Esophagus muscularis mucosa (tissue), 4 donors: ENCODE results near the gene PPP1R16B. TPM values are rescaled to one million over a fixed set of nuclear protein-coding genes. Genes with fewer than 3 reads are reported as not detected.

Experiments
- DNase-seq: peaks from one replicate; pipeline ENCODE4 v3.0.0-alpha.2; 2017; ENCODE audit errors: extremely low spot score
- H3K27ac ChIP-seq, 4 donors: fragments of 200-600 bp; sonication (generic); replicated peaks in 1 of 4; 1 replicate in 3 of 4; 2 replicates in 1 of 4; pipeline ENCODE4 v1.5.1; 2016 to 2019; ENCODE audit warnings: mild to moderate bottlenecking in 1 of 4
- H3K27me3 ChIP-seq, 4 donors: fragments of 200-600 bp; sonication (generic); one replicate each; pipeline versions ENCODE4 v1.5.1 to v1.6.0; 2016 to 2019
- H3K36me3 ChIP-seq, 4 donors: fragments of 200-600 bp; sonication (generic); one replicate each; pipeline ENCODE4 v1.5.1; 2016 to 2019
- H3K4me1 ChIP-seq, 4 donors: fragments of 200-600 bp; sonication (generic); one replicate each; pipeline ENCODE4 v1.5.1; 2016 to 2019
- H3K4me3 ChIP-seq, 4 donors: fragments of 200-600 bp; sonication (generic); 1 replicate in 2 of 4; 2 replicates in 2 of 4; pipeline ENCODE4 v1.5.1; 2016 to 2019; ENCODE audit warnings: mild to moderate bottlenecking in 4 of 4, moderate library complexity in 1 of 4
- H3K9me3 ChIP-seq, 4 donors: fragments of 200-600 bp; sonication (generic); 1 replicate in 3 of 4; 2 replicates in 1 of 4; pipeline ENCODE4 v1.5.1; 2016 to 2019
- CTCF ChIP-seq, 3 experiments: fragments of 200-600 bp in 2 of 3; fragments of 450-650 bp in 1 of 3; sonication (generic) in 2 of 3; IDR thresholded peaks; one replicate each; pipeline ENCODE4 v1.5.1; 2017 to 2019; ENCODE audit warnings: antibody characterized with exemption in 3 of 3, mild to moderate bottlenecking in 2 of 3, moderate library complexity in 1 of 3
- EP300 ChIP-seq: sonication (generic); formaldehyde crosslinking; IDR thresholded peaks from one replicate; pipeline ENCODE4 v1.6.1; 2017; ENCODE audit warnings: antibody characterized with exemption
- POLR2A ChIP-seq: fragments of 450-650 bp; IDR thresholded peaks from one replicate; pipeline ENCODE4 v1.6.1; 2017; ENCODE audit warnings: antibody characterized with exemption, moderate library complexity, mild to moderate bottlenecking, low read depth
- POLR2AphosphoS5 ChIP-seq, 2 donors: sonication (generic); formaldehyde crosslinking; IDR thresholded peaks; one replicate each; pipeline ENCODE4 v1.6.1; 2017; ENCODE audit warnings: antibody characterized with exemption in 2 of 2
- WGBS: methylation state at CpG from one replicate; pipeline ENCODE4 v1.1.5; 2018; 5-methylcytosine and 5-hydroxymethylcytosine counted together
- intact Hi-C: fragments of 100-400 bp; cut with DNase I; formaldehyde crosslinking; loops from one replicate; pipeline ENCODE4 v1.15.1; 2023
- total RNA-seq, 4 donors: library from RNA; depleted of rRNA; stranded (reverse); fragments of >200 nt; gene quantifications; one replicate each; pipeline versions ENCODE4 v1.1.0 to v1.2.1, GENCODE V29; 2016

The PPP1R16B gene
- total RNA-seq, 4 donors from 2014 or later = 3.7 to 12.1 (median 6.8) TPM

- Histone ChIP-seq H3K27me3 (peaks cover 0 to 85% (median 0%) of the 10 kb centered on the region in 4 donors), H3K4me3 (no peak overlapping the region), H3K27ac (no peak overlapping the region), H3K4me1 (peaks cover 5 to 34% (median 17%) of the 10 kb centered on the region in 4 donors), H3K36me3 (no peaks in the 10 kb centered on the region), H3K9me3 (no peaks in the 10 kb centered on the region)
- no peak for TF ChIP-seq EP300
- no peak for TF ChIP-seq POLR2AphosphoS5 (IDR thresholded peaks at IDR 0.05)
- TF ChIP-seq CTCF (IDR thresholded peaks at IDR 0.05) = no peak
- TF ChIP-seq POLR2A = no peak
- 26% methylated on average over 9 of the region's 9 CpGs for WGBS
- intact Hi-C loops = no loop called here
- no peak for DNase-seq
Observed at GRCh38 chr20:38878866-38879265, 73.4 kb downstream of the PPP1R16B start.

GRCh38 chr20:38880952-38881735 is 75.6 kb downstream of the PPP1R16B start:
- H3K27me3 ChIP-seq = peaks cover 0 to 81% (median 0%) of the 10 kb centered on the region in 4 donors
- 88% methylated on average over 7 of the region's 14 CpGs for WGBS
- intact Hi-C loops = no loop called here

GRCh38 chr20:38881806-38882440 is 76.4 kb downstream of the PPP1R16B start:
- Histone ChIP-seq H3K4me1 (peaks cover 0 to 9% (median 3%) of the 10 kb centered on the region in 4 donors), H3K9me3 (no peaks in the 10 kb centered on the region), H3K27me3 (peaks cover 0 to 87% (median 0%) of the 10 kb centered on the region in 4 donors), H3K27ac (no peak overlapping the region), H3K4me3 (no peak overlapping the region), H3K36me3 (no peaks in the 10 kb centered on the region)
- TF ChIP-seq POLR2AphosphoS5 (IDR thresholded peaks at IDR 0.05) (no peak), POLR2A (no peak), CTCF (IDR thresholded peaks at IDR 0.05) (no peak), EP300 (no peak)
- 96% methylated on average over 4 of the region's 4 CpGs for WGBS
- DNase-seq = no peak
- intact Hi-C loops = no loop called here

More at GRCh38 chr20:38880952-38881735, 75.6 kb downstream of the PPP1R16B start:
- no peaks in the 10 kb centered on the region for H3K9me3 ChIP-seq
- TF ChIP-seq CTCF (IDR thresholded peaks at IDR 0.05) = no peak
- no peak for TF ChIP-seq EP300
- no peak for TF ChIP-seq POLR2AphosphoS5 (IDR thresholded peaks at IDR 0.05)
- no peak for TF ChIP-seq POLR2A
- H3K36me3 ChIP-seq = no peaks in the 10 kb centered on the region
- no peak for DNase-seq
- peaks cover 0 to 14% (median 5%) of the 10 kb centered on the region in 4 donors for H3K4me1 ChIP-seq
- no peak overlapping the region for H3K4me3 ChIP-seq
- H3K27ac ChIP-seq = no peak overlapping the region

- H3K9me3 ChIP-seq = no peaks in the 10 kb centered on the region
- peaks cover 0 to 9% (median 3%) of the 10 kb centered on the region in 4 donors for H3K4me1 ChIP-seq
- 74% methylated on average over 2 of the region's 2 CpGs for WGBS
- H3K4me3 ChIP-seq = no peak overlapping the region
- TF ChIP-seq CTCF (IDR thresholded peaks at IDR 0.05) = no peak
- TF ChIP-seq EP300 = no peak
- TF ChIP-seq POLR2AphosphoS5 (IDR thresholded peaks at IDR 0.05) = no peak
- no peak for TF ChIP-seq POLR2A
- intact Hi-C loops = no loop called here
- H3K27ac ChIP-seq = no peak overlapping the region
- H3K36me3 ChIP-seq = no peaks in the 10 kb centered on the region
- DNase-seq = no peak
- H3K27me3 ChIP-seq = peaks cover 0 to 81% (median 0%) of the 10 kb centered on the region in 4 donors
Observed at GRCh38 chr20:38882600-38882999, 77.1 kb downstream of the PPP1R16B start.
